ENCODE results near the gene SMC1B. TPM values are rescaled to one million over a fixed set of nuclear protein-coding genes. Genes with fewer than 3 reads are reported as not detected.
"Not testable (repeated sequence)": the region's sequence is repeated elsewhere in the genome, so short reads cannot be mapped to it uniquely, and the experiment has no call there.

The SMC1B gene
- polyA plus RNA-seq, 3 donors: not detected

DNA sequence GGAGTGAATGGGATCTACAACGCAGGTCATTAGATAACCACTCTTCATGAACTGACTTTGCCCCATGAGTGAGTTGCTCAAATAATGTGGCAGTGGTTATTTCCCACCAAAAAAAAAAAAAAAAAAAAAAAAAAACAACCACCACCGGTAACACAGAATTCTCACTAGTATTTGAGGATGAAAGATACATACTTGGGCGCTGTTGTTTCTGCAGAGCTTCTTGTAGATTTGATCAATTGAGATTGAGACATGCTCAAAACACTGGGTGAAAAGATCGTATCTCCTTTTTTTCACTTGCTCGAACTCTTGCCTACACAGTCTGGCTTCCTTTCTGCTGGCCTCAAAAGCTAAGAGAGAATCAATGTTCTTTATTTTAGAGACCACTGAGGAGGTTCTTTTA lies 59.6 kb downstream of the SMC1B start:
- H3K9ac ChIP-seq (ENCODE audit: insufficient read depth, low read length, poor library complexity, severe bottlenecking): no peak overlapping the region
- intact Hi-C loops (cut with micrococcal nuclease): no loop called here
- no peaks in the 10 kb centered on the region for H3K9me3 ChIP-seq (replicated peaks in 1 of 2; ENCODE audit: control insufficient read depth in 1 of 2, insufficient read depth in 1 of 2, low read length in 2 of 2)
- no peak overlapping the region for H3K27ac ChIP-seq (ENCODE audit: low read depth in 1 of 2, low read length in 2 of 2)
- no CpG with 5 or more reads among the region's 5 CpGs for WGBS (ENCODE audit: insufficient coverage)
- Mint-ChIP-seq H3K9me3 (no peaks in the 10 kb centered on the region), H3K4me3 (no peak overlapping the region), H3K4me1 (peaks cover 6% of the 10 kb centered on the region), H3K27ac (no peak overlapping the region), H3K36me3 (peaks cover 0 to 3% of the 10 kb centered on the region in 2 donors), H3K27me3 (ENCODE audit: low read depth in 3 of 3) (no peaks in the 10 kb centered on the region)
- no peak for DNase-seq
- no peaks in the 10 kb centered on the region for H4K20me1 ChIP-seq (ENCODE audit: insufficient read depth, low read length)
- H3K4me1 ChIP-seq (ENCODE audit: control insufficient read depth in 1 of 2, insufficient read depth in 2 of 2, low read length in 2 of 2): peaks cover 0 to 2% of the 10 kb centered on the region in 2 donors
- H2AFZ ChIP-seq (ENCODE audit: insufficient read depth, low read depth, low read length, poor library complexity, severe bottlenecking): no peak overlapping the region
- no peaks in the 10 kb centered on the region for H3K27me3 ChIP-seq (ENCODE audit: control insufficient read depth in 2 of 2, insufficient read depth in 2 of 2, low read length in 2 of 2)
- H3K4me3 ChIP-seq (replicated peaks in 1 of 3; ENCODE audit: low read depth in 2 of 3, low read length in 3 of 3): no peak overlapping the region
- no peaks in the 10 kb centered on the region for H3K79me2 ChIP-seq (ENCODE audit: insufficient read depth, low read length)
- no peak overlapping the region for H3K4me2 ChIP-seq (replicated peaks; ENCODE audit: extremely low read depth, low read length, poor library complexity, severe bottlenecking)
- TF ChIP-seq, protein P1, sequence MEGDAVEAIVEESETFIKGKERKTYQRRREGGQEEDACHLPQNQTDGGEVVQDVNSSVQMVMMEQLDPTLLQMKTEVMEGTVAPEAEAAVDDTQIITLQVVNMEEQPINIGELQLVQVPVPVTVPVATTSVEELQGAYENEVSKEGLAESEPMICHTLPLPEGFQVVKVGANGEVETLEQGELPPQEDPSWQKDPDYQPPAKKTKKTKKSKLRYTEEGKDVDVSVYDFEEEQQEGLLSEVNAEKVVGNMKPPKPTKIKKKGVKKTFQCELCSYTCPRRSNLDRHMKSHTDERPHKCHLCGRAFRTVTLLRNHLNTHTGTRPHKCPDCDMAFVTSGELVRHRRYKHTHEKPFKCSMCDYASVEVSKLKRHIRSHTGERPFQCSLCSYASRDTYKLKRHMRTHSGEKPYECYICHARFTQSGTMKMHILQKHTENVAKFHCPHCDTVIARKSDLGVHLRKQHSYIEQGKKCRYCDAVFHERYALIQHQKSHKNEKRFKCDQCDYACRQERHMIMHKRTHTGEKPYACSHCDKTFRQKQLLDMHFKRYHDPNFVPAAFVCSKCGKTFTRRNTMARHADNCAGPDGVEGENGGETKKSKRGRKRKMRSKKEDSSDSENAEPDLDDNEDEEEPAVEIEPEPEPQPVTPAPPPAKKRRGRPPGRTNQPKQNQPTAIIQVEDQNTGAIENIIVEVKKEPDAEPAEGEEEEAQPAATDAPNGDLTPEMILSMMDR (IDR thresholded peaks at IDR 0.05): no peak
- no peaks in the 10 kb centered on the region for H3K36me3 ChIP-seq (replicated peaks in 1 of 2; ENCODE audit: control insufficient read depth in 1 of 2, insufficient read depth in 2 of 2, low read length in 2 of 2)

DNA sequence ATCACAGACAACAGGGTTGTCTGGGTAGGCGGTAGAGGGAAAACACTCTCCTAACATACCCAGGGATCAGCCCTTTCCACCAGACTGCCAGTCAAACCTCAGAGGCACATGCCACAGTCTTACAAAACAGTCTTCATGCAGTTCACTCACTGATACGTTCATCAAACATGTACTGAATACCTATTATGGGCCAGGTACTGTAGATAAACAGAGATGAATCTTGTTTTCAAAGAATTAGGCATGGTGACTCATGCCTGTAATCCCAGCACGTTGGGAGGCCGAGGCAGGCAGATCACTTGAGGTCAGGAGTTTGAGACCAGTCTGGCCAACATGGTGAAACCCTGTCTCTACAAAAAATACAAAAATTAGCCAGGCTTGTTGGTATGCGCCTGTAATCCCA lies 60.6 kb downstream of the SMC1B start:
- H3K27ac Mint-ChIP-seq; H3K9me3 Mint-ChIP-seq; H3K27me3 ChIP-seq (ENCODE audit: control insufficient read depth in 2 of 2, insufficient read depth in 2 of 2, low read length in 2 of 2); H2AFZ ChIP-seq (ENCODE audit: insufficient read depth, low read depth, low read length, poor library complexity, severe bottlenecking); H3K4me1 Mint-ChIP-seq; H3K4me3 Mint-ChIP-seq; H3K27ac ChIP-seq (ENCODE audit: low read depth in 1 of 2, low read length in 2 of 2); H3K27me3 Mint-ChIP-seq (ENCODE audit: low read depth in 3 of 3); H3K36me3 Mint-ChIP-seq; H4K20me1 ChIP-seq (ENCODE audit: insufficient read depth, low read length); H3K9me3 ChIP-seq (replicated peaks in 1 of 2; ENCODE audit: control insufficient read depth in 1 of 2, insufficient read depth in 1 of 2, low read length in 2 of 2); DNase-seq; H3K79me2 ChIP-seq (ENCODE audit: insufficient read depth, low read length); intact Hi-C loops (cut with micrococcal nuclease); H3K9ac ChIP-seq (ENCODE audit: insufficient read depth, low read length, poor library complexity, severe bottlenecking); H3K4me2 ChIP-seq (replicated peaks; ENCODE audit: extremely low read depth, low read length, poor library complexity, severe bottlenecking); H3K36me3 ChIP-seq (replicated peaks in 1 of 2; ENCODE audit: control insufficient read depth in 1 of 2, insufficient read depth in 2 of 2, low read length in 2 of 2); H3K4me1 ChIP-seq (ENCODE audit: control insufficient read depth in 1 of 2, insufficient read depth in 2 of 2, low read length in 2 of 2); H3K4me3 ChIP-seq (replicated peaks in 1 of 3; ENCODE audit: low read depth in 2 of 3, low read length in 3 of 3): not testable (repeated sequence)
- no CpG with 5 or more reads among the region's 5 CpGs for WGBS (ENCODE audit: insufficient coverage)

Measured in CD14-positive monocyte (primary cell).